Subcutaneous abdominal adipose tissue (tissue), 5 donors: ENCODE measurements around the gene ARID3A.
"Not testable (repeated sequence)": the region's sequence is repeated elsewhere in the genome, so short reads cannot be mapped to it uniquely, and the experiment has no call there.

Experiments
- H3K27ac ChIP-seq: one replicate; pipeline ENCODE4 v1.7.0; 2013; ENCODE audit warnings: low read depth, mild to moderate bottlenecking, inconsistent platforms, low read length, moderate library complexity
- H3K27me3 ChIP-seq, 5 donors: one replicate each; pipeline ENCODE4 v1.7.0; 2013; ENCODE audit warnings: low read length in 5 of 5, inconsistent platforms in 1 of 5; ENCODE audit not compliant: control insufficient read depth in 5 of 5, insufficient read depth in 4 of 5
- H3K36me3 ChIP-seq, 5 donors: one replicate each; pipeline ENCODE4 v1.7.0; 2013; ENCODE audit warnings: low read length in 5 of 5; ENCODE audit not compliant: control insufficient read depth in 5 of 5, insufficient read depth in 5 of 5
- H3K4me1 ChIP-seq, 5 donors: one replicate each; pipeline ENCODE4 v1.7.0; 2013; ENCODE audit warnings: low read length in 5 of 5, mild to moderate bottlenecking in 3 of 5, moderate library complexity in 1 of 5; ENCODE audit not compliant: control insufficient read depth in 5 of 5, insufficient read depth in 5 of 5
- H3K4me3 ChIP-seq, 5 donors: one replicate each; pipeline ENCODE4 v1.7.0; 2013; ENCODE audit warnings: low read length in 5 of 5, low read depth in 1 of 5
- H3K9ac ChIP-seq, 5 donors: one replicate each; pipeline ENCODE4 v1.7.0; 2013; ENCODE audit warnings: low read length in 5 of 5, mild to moderate bottlenecking in 4 of 5, moderate library complexity in 3 of 5
- H3K9me3 ChIP-seq, 5 donors: one replicate each; pipeline ENCODE4 v1.7.0; 2013; ENCODE audit warnings: low read length in 5 of 5; ENCODE audit not compliant: control insufficient read depth in 5 of 5
- donor health status: healthy.
- donor health status: healthy.
- donor health status: healthy.
- donor health status: healthy.
- donor health status: healthy.

The ARID3A gene

DNA sequence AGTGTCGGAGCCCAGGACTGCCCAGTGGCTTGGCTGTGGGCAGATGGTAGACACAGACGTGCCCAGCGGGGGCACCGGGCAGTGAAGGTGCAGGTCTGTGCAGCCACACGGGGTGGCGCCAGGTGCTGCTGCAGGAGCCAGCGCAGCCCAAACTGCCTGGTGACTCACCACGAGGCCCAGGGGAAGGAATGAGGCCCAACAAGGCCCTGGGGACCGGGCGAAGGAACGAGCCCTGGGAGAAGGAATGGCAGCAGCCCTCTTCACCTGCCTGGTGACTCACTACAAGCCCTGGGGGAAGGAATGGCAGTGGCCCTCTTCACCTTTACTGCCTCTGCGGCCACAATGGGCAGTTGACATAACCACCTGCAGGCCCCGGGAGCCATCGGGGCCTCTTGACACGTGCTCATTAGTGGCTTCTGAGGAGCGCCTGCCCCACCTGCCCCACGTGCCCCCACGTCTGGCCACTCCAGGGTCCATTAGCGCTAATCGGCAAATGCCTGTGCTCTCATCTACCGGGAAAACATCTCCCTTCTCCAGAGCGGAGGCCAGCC is 42.1 kb upstream of the ARID3A start:
- Histone ChIP-seq H3K9me3 (no peaks in the 10 kb centered on the region), H3K36me3 (peaks cover 0 to 94% (median 70%) of the 10 kb centered on the region in 5 donors), H3K27ac (no peak overlapping the region), H3K27me3 (no peaks in the 10 kb centered on the region), H3K4me1 (no peaks in the 10 kb centered on the region), H3K9ac (no peak overlapping the region), H3K4me3 (no peak overlapping the region)

DNA sequence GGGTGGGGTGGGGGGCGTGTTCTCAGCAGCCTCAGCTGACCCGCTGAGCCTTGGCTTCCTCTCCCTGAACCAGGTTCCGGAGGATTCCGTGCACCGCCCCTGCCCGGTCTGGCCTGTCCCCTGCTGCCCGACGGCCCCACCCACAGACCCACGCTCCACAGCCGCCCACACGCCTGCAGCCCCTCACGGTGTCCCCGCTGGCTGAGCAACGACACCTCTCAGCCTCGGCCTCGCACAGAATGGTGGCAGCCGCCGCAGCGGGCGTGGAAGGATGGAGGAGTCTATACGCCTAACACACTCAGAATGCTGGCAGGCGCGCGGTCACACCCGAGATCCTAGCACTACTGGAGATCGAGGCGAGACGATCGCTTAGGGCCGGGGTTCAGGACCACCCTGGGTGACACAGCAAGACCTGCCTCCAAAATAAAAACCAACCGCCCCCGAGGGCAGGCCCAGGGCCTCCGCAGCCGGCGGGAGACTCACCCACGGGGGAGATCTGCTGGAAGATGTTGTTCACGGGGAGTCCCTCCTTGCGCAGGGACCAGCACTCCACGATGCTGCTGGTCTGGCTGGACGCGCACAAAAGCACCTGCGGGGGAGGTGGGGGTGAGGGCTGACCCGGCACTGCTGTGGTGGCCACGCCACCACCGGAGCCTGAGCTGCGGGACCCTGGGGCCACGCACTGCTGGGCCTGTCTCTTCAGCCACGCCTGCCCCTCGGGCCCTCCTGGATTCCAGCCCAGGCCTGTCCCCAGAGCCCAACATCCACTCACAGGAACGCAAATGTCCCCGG is 41.2 kb upstream of the ARID3A start:
- Histone ChIP-seq H3K27me3 (no peaks in the 10 kb centered on the region), H3K9me3 (no peaks in the 10 kb centered on the region), H3K4me1 (no peaks in the 10 kb centered on the region), H3K9ac (no peak overlapping the region), H3K36me3 (peaks cover 0 to 92% (median 72%) of the 10 kb centered on the region in 5 donors), H3K27ac (no peak overlapping the region), H3K4me3 (no peak overlapping the region)

DNA sequence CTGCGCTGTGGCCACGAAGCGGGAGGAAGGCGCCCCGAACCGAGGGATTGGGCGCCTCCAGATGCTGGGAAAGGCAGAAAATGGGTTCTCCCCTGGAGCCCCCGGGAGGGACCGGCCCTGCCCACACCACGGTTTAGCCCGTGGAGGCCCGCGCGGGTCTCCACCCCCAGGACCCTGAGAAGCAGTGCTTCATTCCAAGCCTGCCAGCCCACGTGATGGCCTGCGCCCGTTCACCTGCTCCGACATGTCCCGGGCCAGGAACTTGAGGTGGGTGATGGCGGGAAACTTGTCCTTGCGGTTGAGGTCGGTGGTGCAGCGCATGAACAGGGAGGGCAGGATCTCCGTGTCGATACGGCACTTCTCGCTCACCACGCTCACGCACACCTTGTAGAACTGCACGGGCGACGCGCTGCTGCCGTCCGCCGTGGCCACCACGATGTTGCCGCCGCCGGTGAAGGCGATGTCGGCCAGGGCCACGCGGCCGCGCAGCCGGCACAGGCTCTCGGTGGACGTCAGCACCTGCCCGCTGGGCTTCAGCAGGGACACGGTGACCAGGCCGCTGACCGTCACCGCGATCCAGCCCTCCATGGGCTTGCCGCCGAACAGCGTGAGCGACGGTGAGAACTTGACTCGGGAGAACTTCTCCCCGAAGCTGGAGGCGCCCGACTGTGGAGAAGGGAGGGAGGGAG is 40.2 kb upstream of the ARID3A start:
- H3K27ac ChIP-seq, result no peak overlapping the region
- H3K9ac ChIP-seq, result no peak overlapping the region
- H3K4me3 ChIP-seq, result no peak overlapping the region
- H3K36me3 ChIP-seq, result peaks cover 0 to 93% (median 79%) of the 10 kb centered on the region in 5 donors
- H3K4me1 ChIP-seq, result no peaks in the 10 kb centered on the region
- no peaks in the 10 kb centered on the region for H3K9me3 ChIP-seq
- no peaks in the 10 kb centered on the region for H3K27me3 ChIP-seq

DNA sequence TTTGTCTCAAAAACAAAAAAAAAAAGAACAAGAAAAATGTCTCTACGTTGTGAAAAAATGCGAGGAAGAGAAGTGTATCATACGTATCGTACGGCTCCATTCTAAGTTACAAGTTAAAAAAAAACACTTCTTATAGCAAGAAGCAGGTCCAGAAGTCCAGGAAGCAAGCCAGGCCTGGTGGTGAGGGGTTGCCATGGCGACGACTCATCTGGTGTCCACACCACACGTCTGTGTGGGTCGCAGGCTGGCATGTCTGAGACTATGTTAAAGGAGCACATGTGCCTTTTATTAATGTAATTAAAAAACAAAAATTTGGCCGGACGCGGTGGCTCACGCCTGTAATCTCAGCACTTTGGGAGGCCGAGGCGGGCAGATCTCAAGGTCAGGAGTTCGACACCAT is 38.8 kb upstream of the ARID3A start:
- Histone ChIP-seq H3K9ac (no peak overlapping the region), H3K4me3 (no peak overlapping the region)

DNA sequence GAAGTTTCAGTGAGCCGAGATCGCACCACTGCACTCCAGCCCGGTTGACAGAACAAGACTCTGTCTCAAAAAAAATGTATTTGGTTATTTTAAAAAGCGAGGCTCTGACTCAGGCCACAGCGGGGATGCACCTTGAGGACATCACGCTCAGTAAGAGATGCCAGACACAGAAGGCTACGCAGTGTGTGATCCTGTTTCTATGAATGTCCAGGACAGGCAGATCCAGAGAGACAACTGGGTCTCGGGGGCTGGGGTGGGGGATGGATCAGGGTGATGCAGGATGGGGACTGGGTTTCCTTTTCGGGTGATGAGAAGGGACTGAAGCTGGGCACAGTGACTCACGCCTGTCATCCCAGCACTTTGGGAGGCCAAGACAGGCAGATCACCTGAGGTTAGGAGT is 38.2 kb upstream of the ARID3A start:
- Histone ChIP-seq H3K9me3 (no peaks in the 10 kb centered on the region), H3K36me3 (peaks cover 0 to 78% (median 61%) of the 10 kb centered on the region in 5 donors), H3K27ac (no peak overlapping the region), H3K9ac (no peak overlapping the region), H3K4me3 (no peak overlapping the region), H3K27me3 (no peaks in the 10 kb centered on the region), H3K4me1 (peaks cover 0 to 12% (median 8%) of the 10 kb centered on the region in 5 donors)

More for the DNA sequence above, 38.8 kb upstream of the ARID3A start:
- H3K36me3 ChIP-seq, result peaks cover 0 to 84% (median 67%) of the 10 kb centered on the region in 5 donors
- H3K4me1 ChIP-seq, result peaks cover 0 to 8% (median 4%) of the 10 kb centered on the region in 5 donors
- no peak overlapping the region for H3K27ac ChIP-seq
- H3K27me3 ChIP-seq, result no peaks in the 10 kb centered on the region
- no peaks in the 10 kb centered on the region for H3K9me3 ChIP-seq

DNA sequence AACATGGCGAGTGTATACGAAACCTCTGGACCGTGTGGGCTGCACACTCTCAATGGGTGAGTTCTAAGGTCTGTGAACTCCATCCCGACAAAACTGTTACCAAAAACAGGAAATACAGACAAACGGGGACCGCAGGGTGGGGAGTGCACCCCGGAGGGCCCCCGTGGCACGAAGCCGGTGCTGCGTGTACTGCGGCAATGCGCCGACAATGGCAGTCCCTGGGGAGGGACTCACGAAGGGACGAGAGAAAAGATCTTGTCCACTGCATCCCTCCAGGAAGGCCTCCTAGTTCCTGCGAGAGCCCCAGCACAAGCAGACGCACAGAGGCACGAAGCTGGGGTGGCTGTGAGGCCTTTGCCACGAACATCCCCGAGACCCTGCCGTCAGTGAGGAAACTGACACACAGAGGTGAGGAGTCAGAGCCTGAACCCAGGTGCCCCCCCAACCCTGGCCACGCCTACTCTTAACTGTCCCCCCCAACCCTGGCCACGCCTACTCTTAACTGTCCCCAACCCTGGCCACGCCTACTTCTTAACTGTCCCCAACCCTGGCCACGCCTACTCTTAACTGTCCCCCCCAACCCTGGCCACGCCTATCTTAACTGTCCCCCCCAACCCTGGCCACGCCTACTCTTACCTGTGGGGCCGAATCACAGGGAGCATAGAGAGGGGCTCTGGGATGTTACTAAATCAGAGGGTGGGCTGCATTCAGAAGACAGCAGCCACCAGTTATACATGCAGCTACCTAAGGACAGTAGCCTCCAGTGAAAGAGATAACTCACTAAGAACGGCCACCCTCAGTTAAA is 37.1 kb upstream of the ARID3A start:
- no peak overlapping the region for H3K27ac ChIP-seq
- peaks cover 0 to 67% (median 51%) of the 10 kb centered on the region in 5 donors for H3K36me3 ChIP-seq
- no peak overlapping the region for H3K9ac ChIP-seq
- H3K4me1 ChIP-seq, result peaks cover 0 to 12% (median 8%) of the 10 kb centered on the region in 5 donors
- H3K9me3 ChIP-seq, result no peaks in the 10 kb centered on the region
- no peaks in the 10 kb centered on the region for H3K27me3 ChIP-seq
- no peak overlapping the region for H3K4me3 ChIP-seq

DNA sequence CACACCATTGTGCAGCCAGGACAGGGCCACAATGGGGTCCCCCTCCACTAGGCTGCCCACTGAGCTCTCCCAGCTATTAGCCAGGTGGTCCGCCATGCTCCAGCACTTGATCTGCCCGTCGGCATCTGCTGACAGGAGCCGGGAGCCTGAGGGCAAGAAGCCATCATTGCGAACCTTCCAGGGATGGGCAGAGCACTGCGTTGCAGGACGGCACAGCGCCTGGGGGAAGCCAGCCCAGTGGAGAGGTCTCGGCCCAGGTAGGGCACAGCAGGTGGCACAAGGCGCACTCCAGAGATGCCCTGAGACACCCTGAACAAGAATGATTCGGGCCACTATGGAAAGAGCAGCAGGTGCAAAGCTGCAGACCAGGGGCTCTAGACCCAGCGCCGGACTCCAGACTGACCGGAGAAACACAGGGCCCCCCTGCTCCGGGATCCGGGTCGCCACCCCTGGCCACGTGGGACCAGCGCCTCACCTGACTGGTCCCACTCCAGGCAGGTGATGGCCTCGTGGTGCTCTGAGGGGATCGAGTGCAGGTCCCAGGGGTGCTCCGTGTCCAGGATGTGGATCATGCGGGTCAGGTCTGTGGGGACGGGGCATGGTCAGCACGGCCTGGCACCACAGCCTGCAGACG is 36.1 kb upstream of the ARID3A start:
- no peaks in the 10 kb centered on the region for H3K9me3 ChIP-seq
- H3K9ac ChIP-seq, result no peak overlapping the region
- H3K36me3 ChIP-seq, result peaks cover 0 to 57% (median 44%) of the 10 kb centered on the region in 5 donors
- no peak overlapping the region for H3K27ac ChIP-seq
- H3K4me3 ChIP-seq, result no peak overlapping the region
- H3K27me3 ChIP-seq, result no peaks in the 10 kb centered on the region
- peaks cover 0 to 13% (median 8%) of the 10 kb centered on the region in 5 donors for H3K4me1 ChIP-seq

DNA sequence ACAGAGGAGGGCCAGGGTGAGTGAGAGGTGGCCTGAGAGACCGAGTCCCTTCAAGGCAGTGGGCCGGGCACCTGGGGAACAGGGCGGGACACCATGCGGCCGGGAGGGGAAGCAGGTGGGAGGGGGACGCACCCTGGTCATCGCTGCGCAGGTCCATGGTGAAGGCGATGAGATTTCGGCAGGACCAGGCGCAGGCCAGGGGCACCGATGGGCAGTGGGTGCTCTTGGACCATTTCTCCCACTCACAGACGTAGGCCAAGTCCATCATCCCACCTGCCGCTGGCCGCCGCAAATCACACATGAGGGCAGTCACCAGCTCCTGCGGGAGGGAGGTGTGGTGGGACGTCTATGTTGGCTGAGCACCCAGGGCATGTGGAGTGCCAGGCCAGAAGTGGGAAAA is 35.0 kb upstream of the ARID3A start:
- no peak overlapping the region for H3K4me3 ChIP-seq
- peaks cover 0 to 46% (median 34%) of the 10 kb centered on the region in 5 donors for H3K36me3 ChIP-seq
- H3K9me3 ChIP-seq, result no peaks in the 10 kb centered on the region
- peaks cover 0 to 13% (median 8%) of the 10 kb centered on the region in 5 donors for H3K4me1 ChIP-seq
- no peak overlapping the region for H3K27ac ChIP-seq
- no peaks in the 10 kb centered on the region for H3K27me3 ChIP-seq
- H3K9ac ChIP-seq, result no peak overlapping the region

DNA sequence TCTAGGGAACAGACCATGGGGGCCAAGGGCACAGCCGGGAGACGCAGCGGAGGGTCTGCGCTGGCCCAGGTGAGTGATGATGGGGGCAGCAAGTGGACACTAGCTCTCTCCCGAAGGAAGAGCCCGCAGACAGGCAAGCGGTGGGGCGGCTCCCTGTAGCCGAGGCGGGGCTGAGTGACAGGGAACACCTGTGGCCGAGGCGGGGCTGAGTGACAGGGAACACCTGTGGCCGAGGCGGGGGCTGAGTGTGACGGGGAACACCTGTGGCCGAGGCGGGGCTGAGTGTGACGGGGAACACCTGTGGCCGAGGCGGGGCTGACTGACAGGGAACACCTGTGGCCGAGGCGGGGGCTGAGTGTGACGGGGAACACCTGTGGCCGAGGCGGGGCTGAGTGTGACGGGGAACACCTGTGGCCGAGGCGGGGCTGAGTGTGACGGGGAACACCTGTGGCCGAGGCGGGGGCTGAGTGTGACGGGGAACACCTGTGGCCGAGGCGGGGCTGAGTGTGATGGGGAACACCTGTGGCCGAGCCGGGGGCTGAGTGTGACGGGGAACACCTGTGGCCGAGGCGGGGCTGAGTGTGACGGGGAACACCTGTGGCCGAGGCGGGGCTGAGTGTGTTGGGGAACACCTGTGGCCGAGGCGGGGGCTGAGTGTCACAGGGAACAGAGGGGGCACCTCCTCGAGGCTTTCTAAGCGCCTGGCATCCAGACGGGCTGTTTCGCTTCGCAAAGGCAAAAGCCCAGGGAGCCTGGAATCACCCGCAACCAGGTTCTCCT is 34.2 kb upstream of the ARID3A start:
- Histone ChIP-seq H3K4me3 (peak overlapping the region; percentile 73 to 90 (median 87)), H3K4me1 (peaks cover 0 to 13% (median 8%) of the 10 kb centered on the region in 5 donors), H3K27ac (peak overlapping the region; percentile 50), H3K36me3 (peaks cover 0 to 40% (median 27%) of the 10 kb centered on the region in 5 donors), H3K9ac (peak overlapping the region; percentile 76 to 88 (median 82))
- not testable (repeated sequence) for H3K9me3 ChIP-seq, H3K27me3 ChIP-seq
